Measurements from ENCODE around the gene LYSMD2. TPM values are rescaled to one million over a fixed set of nuclear protein-coding genes. Genes with fewer than 3 reads are reported as not detected.
A peak's percentile ranks its signal among the peaks of the same experiment; 100 is the strongest.

The LYSMD2 gene
- total RNA-seq, 6 experiments from 2014 or later = 10.0 to 16.5 (median 12.7) TPM

GRCh38 chr15:51759557-51760070 lies 22.2 kb upstream of the LYSMD2 start:
- peak; percentile 94 for DNase-seq
- Mint-ChIP-seq H3K27me3 (ENCODE audit: insufficient read depth) (no peaks in the 10 kb centered on the region; the same call in 1 of the 2 replicates), H3K9me3 (no peaks in the 10 kb centered on the region), H3K4me3 (peak overlapping the region; percentile 54), H3K27ac (peak overlapping the region; percentile 59), H3K4me1 (ENCODE audit: low read depth) (peaks cover 24% of the 10 kb centered on the region), H3K36me3 (ENCODE audit: low read depth) (no peaks in the 10 kb centered on the region; the same call in 1 of the 2 replicates)
- peak; percentile 68 for TF ChIP-seq CTCF (IDR thresholded peaks at IDR 0.05)

GRCh38 chr15:51758645-51759044 lies 21.2 kb upstream of the LYSMD2 start:
- peak overlapping the region; percentile 59 for H3K27ac Mint-ChIP-seq
- TF ChIP-seq CTCF (IDR thresholded peaks at IDR 0.05) = no peak
- no peaks in the 10 kb centered on the region for H3K9me3 Mint-ChIP-seq
- H3K36me3 Mint-ChIP-seq (ENCODE audit: low read depth) = no peaks in the 10 kb centered on the region; the same call in 1 of the 2 replicates
- peak; percentile 60 for DNase-seq
- peaks cover 24% of the 10 kb centered on the region for H3K4me1 Mint-ChIP-seq (ENCODE audit: low read depth)
- H3K4me3 Mint-ChIP-seq = peak overlapping the region; percentile 43
- H3K27me3 Mint-ChIP-seq (ENCODE audit: insufficient read depth) = no peaks in the 10 kb centered on the region; the same call in 1 of the 2 replicates

GRCh38 chr15:51757450-51757849 lies 20.0 kb upstream of the LYSMD2 start:
- Mint-ChIP-seq H3K36me3 (ENCODE audit: low read depth) (no peaks in the 10 kb centered on the region; the same call in 1 of the 2 replicates), H3K27me3 (ENCODE audit: insufficient read depth) (no peaks in the 10 kb centered on the region; the same call in 1 of the 2 replicates), H3K9me3 (no peaks in the 10 kb centered on the region), H3K27ac (no peak overlapping the region), H3K4me1 (ENCODE audit: low read depth) (peaks cover 30% of the 10 kb centered on the region), H3K4me3 (no peak overlapping the region)
- TF ChIP-seq CTCF (IDR thresholded peaks at IDR 0.05) = no peak
- no peak for DNase-seq

GRCh38 chr15:51756482-51756881 lies 19.0 kb upstream of the LYSMD2 start:
- no peak overlapping the region for H3K27ac Mint-ChIP-seq
- no peaks in the 10 kb centered on the region; the same call in 1 of the 2 replicates for H3K36me3 Mint-ChIP-seq (ENCODE audit: low read depth)
- H3K27me3 Mint-ChIP-seq (ENCODE audit: insufficient read depth) = no peaks in the 10 kb centered on the region; the same call in 1 of the 2 replicates
- peaks cover 35% of the 10 kb centered on the region for H3K4me1 Mint-ChIP-seq (ENCODE audit: low read depth)
- no peak for DNase-seq
- no peaks in the 10 kb centered on the region for H3K9me3 Mint-ChIP-seq
- no peak overlapping the region for H3K4me3 Mint-ChIP-seq
- no peak for TF ChIP-seq CTCF (IDR thresholded peaks at IDR 0.05)

GRCh38 chr15:51755790-51756189 lies 18.3 kb upstream of the LYSMD2 start:
- H3K4me1 Mint-ChIP-seq (ENCODE audit: low read depth) = peaks cover 40% of the 10 kb centered on the region
- H3K36me3 Mint-ChIP-seq (ENCODE audit: low read depth) = no peaks in the 10 kb centered on the region; the same call in 1 of the 2 replicates
- no peaks in the 10 kb centered on the region; the same call in none of the 2 replicates for H3K27me3 Mint-ChIP-seq (ENCODE audit: insufficient read depth)
- H3K9me3 Mint-ChIP-seq = no peaks in the 10 kb centered on the region
- no peak overlapping the region for H3K4me3 Mint-ChIP-seq
- DNase-seq = no peak
- no peak overlapping the region for H3K27ac Mint-ChIP-seq
- TF ChIP-seq CTCF (IDR thresholded peaks at IDR 0.05) = no peak
